GM21825 (cell line): ENCODE measurements around the gene CPNE4.
"Not testable (repeated sequence)": the region's sequence is repeated elsewhere in the genome, so short reads cannot be mapped to it uniquely, and the experiment has no call there.

Experiments
- ATAC-seq: cut with Tn5 transposase; IDR thresholded peaks from one replicate; pipeline ENCODE4 v1.9.1; 2021; ENCODE audit warnings: mild to moderate bottlenecking, moderate library complexity; ENCODE audit not compliant: unreplicated experiment

Gene CPNE4

DNA sequence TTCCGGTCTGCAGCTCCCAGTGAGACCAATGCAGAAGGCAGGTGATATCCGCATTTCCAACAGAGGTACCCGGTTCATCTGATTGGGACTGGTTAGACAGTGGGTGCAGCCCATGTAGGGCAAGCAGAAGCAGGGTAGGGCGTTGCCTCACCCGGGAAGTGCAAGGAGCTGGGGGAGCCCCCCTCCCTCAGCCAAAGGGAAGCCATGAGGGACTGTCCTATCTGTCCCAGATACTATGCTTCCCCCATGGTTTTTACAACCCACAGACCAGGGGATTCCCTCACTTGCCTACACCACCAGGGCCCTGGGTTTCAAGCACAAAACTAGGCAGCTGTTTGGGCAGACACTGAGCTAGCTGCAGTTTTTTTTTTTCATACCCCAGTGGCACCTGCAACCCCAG is 71.8 kb downstream of the CPNE4 start:
- ATAC-seq, result no peak

DNA sequence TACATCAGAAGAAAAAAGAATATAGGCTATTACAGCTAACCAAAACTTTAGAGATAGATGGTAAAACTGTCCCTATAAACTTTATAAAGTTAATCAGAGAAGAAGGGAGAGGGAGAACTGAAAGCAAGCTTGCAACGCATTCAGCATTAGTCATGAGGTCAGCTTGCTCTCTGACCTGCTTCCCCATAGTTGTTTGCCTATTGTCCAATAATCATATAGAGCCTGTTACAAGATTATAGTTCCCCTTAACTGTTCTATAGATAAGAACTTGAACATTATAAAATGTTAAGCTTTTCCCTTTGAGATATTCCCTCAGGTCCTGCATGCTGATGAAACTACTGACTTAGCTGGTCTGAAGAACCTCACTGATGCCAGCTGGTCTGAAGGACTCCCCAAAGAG is 74.5 kb downstream of the CPNE4 start:
- ATAC-seq, result no peak

DNA sequence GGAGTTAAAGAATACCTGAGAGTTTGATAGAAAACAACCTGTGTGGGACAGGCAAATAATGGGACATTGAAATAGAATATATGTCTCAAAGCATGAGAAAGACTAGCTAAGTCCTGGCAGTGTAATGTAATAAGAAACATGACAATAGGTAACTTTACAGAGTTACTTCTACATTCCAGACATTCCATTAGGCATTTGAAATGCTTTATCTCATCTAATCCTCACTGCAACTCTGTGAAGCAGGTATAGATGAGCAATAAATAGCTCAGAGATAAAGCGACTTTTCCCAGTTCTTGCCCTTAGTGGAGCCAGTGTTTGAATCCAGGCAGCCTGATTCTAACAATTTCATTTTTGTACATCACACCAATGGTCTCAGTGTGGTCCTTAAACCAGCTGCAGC is 76.8 kb downstream of the CPNE4 start:
- ATAC-seq, result no peak

DNA sequence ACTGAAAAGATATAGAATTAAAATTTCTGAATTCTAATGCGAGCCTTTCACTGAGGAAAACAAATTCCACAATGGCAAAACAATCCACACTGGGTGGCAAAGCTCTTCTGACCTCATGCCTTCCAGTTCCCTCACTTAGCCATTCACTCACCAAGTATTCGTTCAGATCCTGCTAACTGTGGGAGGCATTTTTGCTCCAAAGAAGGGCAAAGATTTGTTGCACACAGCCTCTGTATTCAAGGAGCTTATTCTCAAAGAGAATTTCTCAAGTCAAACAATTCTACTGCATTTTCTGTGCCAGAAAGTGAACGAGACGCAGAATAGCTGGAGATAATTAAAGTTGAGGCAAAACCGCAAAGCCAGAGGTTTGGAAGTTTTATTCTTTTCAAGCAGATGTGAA is 77.3 kb downstream of the CPNE4 start:
- ATAC-seq, result no peak

- ATAC-seq, result no peak
Measured at GRCh38 chr3:131948806-131949205, 86.0 kb downstream of the CPNE4 start.

GRCh38 chr3:131944676-131945075 is 90.1 kb downstream of the CPNE4 start:
- ATAC-seq, result no peak

DNA sequence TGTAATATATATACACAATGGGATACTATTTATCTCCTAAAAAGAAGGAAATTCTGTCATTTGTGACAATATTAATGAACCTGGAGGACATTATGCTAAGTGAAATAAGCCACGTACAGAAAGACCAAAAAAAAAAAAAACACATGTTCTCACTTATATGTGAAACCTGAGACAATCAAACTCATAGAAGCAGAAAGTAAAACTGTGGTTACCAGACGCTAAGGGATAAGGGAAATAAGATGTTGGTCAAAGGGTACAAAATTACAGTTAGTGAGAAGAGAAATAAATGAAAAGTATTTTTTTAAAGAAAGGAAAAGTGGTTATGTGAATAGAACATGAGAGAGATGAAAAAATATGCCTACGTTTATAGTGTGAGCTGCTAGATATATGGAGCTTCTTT is 101.1 kb downstream of the CPNE4 start:
- no peak for ATAC-seq

GRCh38 chr3:131928593-131928992 is 106.2 kb downstream of the CPNE4 start:
- no peak for ATAC-seq

- no peak for ATAC-seq
Measured at GRCh38 chr3:131925571-131925970, 109.2 kb downstream of the CPNE4 start.

- no peak for ATAC-seq
Measured at GRCh38 chr3:131922356-131922755, 112.5 kb downstream of the CPNE4 start.

DNA sequence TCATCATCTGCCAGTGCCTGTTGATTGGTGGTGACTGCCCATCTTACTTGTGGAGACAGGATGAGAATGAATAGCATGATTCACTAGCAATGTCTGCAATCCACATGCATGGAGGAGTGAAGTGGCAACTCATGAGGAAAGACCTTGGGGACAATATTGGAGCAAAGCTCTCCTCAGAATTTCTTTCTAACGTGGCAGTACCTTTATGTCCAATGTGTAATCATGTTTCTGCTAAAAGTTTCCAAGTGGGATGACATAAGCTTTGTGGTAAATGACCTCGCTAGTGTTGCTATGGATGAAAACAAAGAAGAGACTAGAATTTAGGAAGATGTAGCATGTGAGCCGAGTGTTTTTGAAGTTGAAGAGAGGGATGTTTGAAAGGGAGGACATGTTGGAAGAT is 117.8 kb downstream of the CPNE4 start:
- no peak for ATAC-seq

GRCh38 chr3:131914090-131914691 is 120.6 kb downstream of the CPNE4 start:
- ATAC-seq, result no peak

DNA sequence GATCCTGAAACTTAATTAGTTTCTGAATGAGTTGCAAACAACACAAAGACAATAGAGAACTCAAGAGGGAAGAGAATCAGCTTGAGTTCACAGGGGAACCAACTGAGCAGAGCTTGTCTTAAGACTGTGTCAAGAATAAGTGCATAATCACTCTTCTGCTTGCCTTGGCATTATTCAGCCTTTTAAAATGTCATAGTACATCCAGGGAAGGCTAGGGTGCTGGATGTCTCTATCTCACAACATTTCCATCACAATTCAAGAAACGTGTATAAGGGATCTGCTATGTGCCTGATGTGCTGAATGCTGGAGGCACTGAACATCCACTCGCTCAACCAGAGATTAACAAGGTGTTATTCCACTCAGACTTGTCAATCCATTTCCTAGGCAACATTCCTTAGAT is 122.6 kb downstream of the CPNE4 start:
- no peak for ATAC-seq

- no peak for ATAC-seq
Measured at GRCh38 chr3:131907796-131908195, 127.0 kb downstream of the CPNE4 start.

- no peak for ATAC-seq
Measured at GRCh38 chr3:131903988-131904415, 130.8 kb downstream of the CPNE4 start.

- ATAC-seq, result no peak
Measured at GRCh38 chr3:131901686-131902085, 133.1 kb downstream of the CPNE4 start.

DNA sequence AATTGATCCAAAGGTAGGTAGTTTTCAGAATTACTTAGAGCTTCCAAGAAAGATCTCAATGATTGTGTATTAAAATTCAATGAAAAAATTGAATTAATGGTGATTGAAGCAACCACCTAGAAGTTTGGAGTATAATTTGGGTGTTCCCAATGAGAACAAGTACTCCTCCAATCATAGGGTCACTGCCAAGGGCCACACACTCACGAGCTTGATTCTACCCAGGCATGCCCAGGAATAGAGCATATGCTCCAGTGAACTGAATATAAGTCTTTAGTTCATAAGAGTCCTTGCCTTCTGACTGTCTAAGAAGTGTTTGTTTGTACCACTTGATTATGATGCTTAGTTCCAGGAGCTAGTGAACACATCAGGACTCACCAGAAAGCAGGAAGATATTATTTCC is 133.9 kb downstream of the CPNE4 start:
- ATAC-seq, result no peak

GRCh38 chr3:131899021-131899420 is 135.8 kb downstream of the CPNE4 start:
- ATAC-seq, result no peak

DNA sequence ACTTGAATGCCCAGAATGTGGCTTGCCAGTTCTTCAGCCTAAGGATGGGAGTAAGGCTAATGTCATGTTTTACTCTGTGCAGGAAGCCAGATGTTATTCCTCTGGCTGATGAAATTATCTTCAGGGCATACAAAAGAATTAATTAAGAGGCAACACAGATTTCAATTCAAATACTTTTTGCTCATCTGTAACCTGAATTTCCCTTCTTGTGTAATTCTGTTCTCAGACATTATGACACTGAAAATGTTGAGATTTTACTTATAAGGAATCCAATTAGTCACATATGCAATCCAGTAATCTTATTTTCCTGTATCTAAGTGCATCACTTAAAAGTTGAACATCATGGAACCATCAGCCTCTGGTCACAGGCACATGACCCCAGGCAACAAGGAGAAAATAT is 136.5 kb downstream of the CPNE4 start:
- ATAC-seq, result no peak

DNA sequence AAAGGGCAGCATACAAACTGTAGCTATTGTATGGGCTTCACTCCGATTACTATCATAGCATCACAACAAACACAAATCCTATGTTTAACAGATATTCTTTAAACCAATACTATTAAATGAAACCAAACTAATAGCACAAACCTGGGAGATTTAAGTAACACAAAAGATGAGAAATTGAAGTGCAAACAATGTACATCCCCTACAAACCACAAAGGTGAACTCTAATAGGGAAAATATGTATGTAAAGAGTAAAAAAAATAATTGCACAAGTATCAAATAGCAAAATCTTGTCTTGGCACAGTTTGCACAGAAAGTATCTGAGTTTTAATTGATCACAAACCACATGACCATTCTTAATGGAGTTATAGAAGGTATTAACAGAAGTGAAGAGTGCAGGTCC is 138.5 kb downstream of the CPNE4 start:
- ATAC-seq, result no peak

DNA sequence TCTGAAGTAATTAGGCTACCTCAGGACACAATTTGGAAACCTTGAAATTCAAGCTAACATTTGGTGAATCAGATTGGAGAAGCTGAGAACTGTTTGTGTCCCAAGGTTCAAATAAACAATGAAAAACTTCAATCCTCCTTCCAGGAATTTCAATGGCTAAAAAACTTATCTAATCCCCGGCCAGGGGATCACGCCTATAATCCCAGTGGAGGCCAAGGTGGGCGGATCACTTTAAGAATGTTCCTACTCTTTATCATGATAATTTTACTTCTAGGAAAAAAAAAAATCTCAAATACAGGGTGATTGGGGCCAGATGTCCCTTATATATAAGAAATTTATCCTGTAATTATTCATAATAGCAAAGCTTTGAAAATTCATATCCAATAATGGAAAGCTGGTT is 139.0 kb downstream of the CPNE4 start:
- no peak for ATAC-seq

- no peak for ATAC-seq
Measured at GRCh38 chr3:131892331-131892730, 142.5 kb downstream of the CPNE4 start.

DNA sequence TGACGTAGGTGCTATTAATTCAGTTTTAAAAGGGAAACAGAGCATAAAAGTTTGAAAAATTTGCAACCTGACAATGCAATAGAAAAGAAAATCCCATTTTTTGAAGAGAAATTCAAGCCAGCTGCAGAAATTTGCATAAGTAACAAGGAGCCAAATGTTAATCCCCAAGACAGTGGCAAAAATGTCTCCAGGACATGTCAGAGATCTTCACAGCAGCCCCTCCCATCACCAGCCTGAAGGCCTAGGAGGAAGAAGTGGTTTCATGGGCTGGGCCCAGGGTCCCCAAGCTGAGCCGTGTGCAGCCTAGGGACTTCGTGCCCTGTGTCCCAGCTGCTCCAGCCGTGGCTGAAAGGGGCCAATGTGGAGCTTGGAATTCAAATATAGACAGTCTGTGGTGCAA is 148.9 kb downstream of the CPNE4 start:
- not testable (repeated sequence) for ATAC-seq
